ENCODE data around the gene ENOX1.

The ENOX1 gene

GRCh38 chr13:43584751-43585150 lies 202.0 kb downstream of the ENOX1 start (continued):
- TF ChIP-seq, protein P1, sequence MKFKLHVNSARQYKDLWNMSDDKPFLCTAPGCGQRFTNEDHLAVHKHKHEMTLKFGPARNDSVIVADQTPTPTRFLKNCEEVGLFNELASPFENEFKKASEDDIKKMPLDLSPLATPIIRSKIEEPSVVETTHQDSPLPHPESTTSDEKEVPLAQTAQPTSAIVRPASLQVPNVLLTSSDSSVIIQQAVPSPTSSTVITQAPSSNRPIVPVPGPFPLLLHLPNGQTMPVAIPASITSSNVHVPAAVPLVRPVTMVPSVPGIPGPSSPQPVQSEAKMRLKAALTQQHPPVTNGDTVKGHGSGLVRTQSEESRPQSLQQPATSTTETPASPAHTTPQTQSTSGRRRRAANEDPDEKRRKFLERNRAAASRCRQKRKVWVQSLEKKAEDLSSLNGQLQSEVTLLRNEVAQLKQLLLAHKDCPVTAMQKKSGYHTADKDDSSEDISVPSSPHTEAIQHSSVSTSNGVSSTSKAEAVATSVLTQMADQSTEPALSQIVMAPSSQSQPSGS (tag by site-specific recombination; IDR thresholded peaks at IDR 0.05; ENCODE audit: low read depth) = no peak
- TF ChIP-seq ZNF138 (tag by site-specific recombination; IDR thresholded peaks at IDR 0.05; ENCODE audit: borderline replicate concordance) = no peak
- no peak for TF ChIP-seq GFI1B (tag by site-specific recombination; IDR thresholded peaks at IDR 0.05)
- no peak for TF ChIP-seq ZNF366 (tag by site-specific recombination; conservative IDR thresholded peaks at IDR 0.05)
- TF ChIP-seq ZFP41 (tag by site-specific recombination; IDR thresholded peaks at IDR 0.05; ENCODE audit: borderline replicate concordance) = no peak

GRCh38 chr13:43583321-43583720 lies 203.5 kb downstream of the ENOX1 start:
- no peak for TF ChIP-seq SP7 (tag by site-specific recombination; IDR thresholded peaks at IDR 0.05)
- no peak for TF ChIP-seq ZNF146 (tag by site-specific recombination; IDR thresholded peaks at IDR 0.05)
- no peak for TF ChIP-seq ZNF677 (tag by site-specific recombination; IDR thresholded peaks at IDR 0.05)
- no peak for TF ChIP-seq KLF8 (tag by site-specific recombination; IDR thresholded peaks at IDR 0.05)
- TF ChIP-seq, protein P2, sequence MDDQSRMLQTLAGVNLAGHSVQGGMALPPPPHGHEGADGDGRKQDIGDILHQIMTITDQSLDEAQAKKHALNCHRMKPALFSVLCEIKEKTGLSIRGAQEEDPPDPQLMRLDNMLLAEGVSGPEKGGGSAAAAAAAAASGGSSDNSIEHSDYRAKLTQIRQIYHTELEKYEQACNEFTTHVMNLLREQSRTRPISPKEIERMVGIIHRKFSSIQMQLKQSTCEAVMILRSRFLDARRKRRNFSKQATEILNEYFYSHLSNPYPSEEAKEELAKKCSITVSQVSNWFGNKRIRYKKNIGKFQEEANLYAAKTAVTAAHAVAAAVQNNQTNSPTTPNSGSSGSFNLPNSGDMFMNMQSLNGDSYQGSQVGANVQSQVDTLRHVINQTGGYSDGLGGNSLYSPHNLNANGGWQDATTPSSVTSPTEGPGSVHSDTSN (CRISPR knock-in tag; IDR thresholded peaks at IDR 0.05) = no peak
- TF ChIP-seq SP2 (tag by site-specific recombination; IDR thresholded peaks at IDR 0.05) = no peak
- no peak for TF ChIP-seq KLF16 (tag by site-specific recombination; IDR thresholded peaks at IDR 0.05)
- no peak for TF ChIP-seq ZNF114 (tag by site-specific recombination; IDR thresholded peaks at IDR 0.05)
- no peak for TF ChIP-seq ZNF544 (tag by site-specific recombination; IDR thresholded peaks at IDR 0.05)
- TF ChIP-seq ZBTB48 (tag by site-specific recombination; IDR thresholded peaks at IDR 0.05) = no peak
- no peak for TF ChIP-seq ZNF473 (tag by site-specific recombination; IDR thresholded peaks at IDR 0.05)
- TF ChIP-seq ZNF555 (tag by site-specific recombination; conservative IDR thresholded peaks at IDR 0.05) = no peak
- Histone ChIP-seq H3K27ac (ENCODE audit: extremely low read depth, low read depth, low read length) (no peak overlapping the region), H3K36me3 (ENCODE audit: control insufficient read depth in 2 of 2, insufficient read depth in 1 of 2, low read length in 2 of 2) (no peaks in the 10 kb centered on the region), H3K4me3 (ENCODE audit: low read depth, low read length) (no peak overlapping the region), H3K4me1 (ENCODE audit: control insufficient read depth, insufficient read depth, low read length) (no peaks in the 10 kb centered on the region), H3K9me3 (ENCODE audit: control insufficient read depth, insufficient read depth, low read depth, low read length) (no peaks in the 10 kb centered on the region)
- POLR2A ChIA-PET = no interaction called here
- CTCF ChIA-PET = no interaction called here

DNA sequence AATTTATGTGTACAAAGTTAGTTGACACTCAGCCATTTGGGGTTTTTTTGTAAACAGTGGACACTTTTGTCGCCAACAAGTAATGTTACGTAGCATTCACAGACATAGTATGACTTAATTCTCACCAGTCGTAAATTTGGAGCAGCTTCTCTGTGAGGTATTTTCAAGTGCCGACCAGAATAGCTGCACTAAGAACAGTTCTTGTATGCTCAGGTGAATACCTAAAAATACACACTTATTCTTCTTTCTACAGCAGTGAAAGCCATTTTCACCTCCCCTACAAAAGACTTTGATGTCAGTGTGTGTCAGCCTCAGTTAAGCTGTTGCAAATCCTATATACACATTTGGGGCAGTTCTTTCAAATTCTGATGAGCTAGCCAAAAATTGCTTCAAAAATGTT lies 206.5 kb downstream of the ENOX1 start:
- ChIA-PET POLR2A (no interaction called here), CTCF (interaction anchor here (0.9 kb wide), 1 partner anchor 15 kb away, joined by 3 read pairs; no protein-coding TSS in a partner anchor)
- TF ChIP-seq GLI2 (tag by site-specific recombination; IDR thresholded peaks at IDR 0.05; ENCODE audit: borderline replicate concordance, low read depth) = no peak
- no peak for TF ChIP-seq KLF10 (tag by site-specific recombination; IDR thresholded peaks at IDR 0.05)
- no peak for TF ChIP-seq ZNF404 (tag by site-specific recombination; IDR thresholded peaks at IDR 0.05)
- no peak for TF ChIP-seq ZNF549 (tag by site-specific recombination; IDR thresholded peaks at IDR 0.05)
- no peak for TF ChIP-seq ZNF610 (tag by site-specific recombination; IDR thresholded peaks at IDR 0.05; ENCODE audit: borderline replicate concordance)
- TF ChIP-seq ZSCAN23 (tag by site-specific recombination; IDR thresholded peaks at IDR 0.05) = no peak
- TF ChIP-seq ZNF660 (tag by site-specific recombination; IDR thresholded peaks at IDR 0.05) = no peak
- no peak for TF ChIP-seq ZFP41 (tag by site-specific recombination; IDR thresholded peaks at IDR 0.05; ENCODE audit: borderline replicate concordance)
- TF ChIP-seq ZNF302 (tag by site-specific recombination; IDR thresholded peaks at IDR 0.05; ENCODE audit: low read depth) = no peak
- no peaks in the 10 kb centered on the region for H3K9me3 ChIP-seq (ENCODE audit: control insufficient read depth, insufficient read depth, low read depth, low read length)
- H3K36me3 ChIP-seq (ENCODE audit: control insufficient read depth in 2 of 2, insufficient read depth in 1 of 2, low read length in 2 of 2) = no peaks in the 10 kb centered on the region
- no peaks in the 10 kb centered on the region for H3K4me1 ChIP-seq (ENCODE audit: control insufficient read depth, insufficient read depth, low read length)
- H3K4me3 ChIP-seq (ENCODE audit: low read depth, low read length) = no peak overlapping the region
- no peak overlapping the region for H3K27ac ChIP-seq (ENCODE audit: extremely low read depth, low read depth, low read length)

Data from HEK293 (cell line).